Measurements from ENCODE around the gene COL21A1.

- no peak for TF ChIP-seq CTCF (IDR thresholded peaks at IDR 0.05; ENCODE audit: insufficient read depth, low read depth, low read length)
- TF ChIP-seq EZH2 (IDR thresholded peaks at IDR 0.05; ENCODE audit: insufficient read depth, low read length) = no peak
Observed at GRCh38 chr6:56109149-56109548, 138.2 kb downstream of the COL21A1 start.
